ENCODE results near the gene SIX2. TPM values are rescaled to one million over a fixed set of nuclear protein-coding genes. Genes with fewer than 3 reads are reported as not detected.

Gene SIX2
- total RNA-seq, 6 donors from 2014 or later, result 0.61 to 1.3 (median 1.2) TPM; not detected in 3

DNA sequence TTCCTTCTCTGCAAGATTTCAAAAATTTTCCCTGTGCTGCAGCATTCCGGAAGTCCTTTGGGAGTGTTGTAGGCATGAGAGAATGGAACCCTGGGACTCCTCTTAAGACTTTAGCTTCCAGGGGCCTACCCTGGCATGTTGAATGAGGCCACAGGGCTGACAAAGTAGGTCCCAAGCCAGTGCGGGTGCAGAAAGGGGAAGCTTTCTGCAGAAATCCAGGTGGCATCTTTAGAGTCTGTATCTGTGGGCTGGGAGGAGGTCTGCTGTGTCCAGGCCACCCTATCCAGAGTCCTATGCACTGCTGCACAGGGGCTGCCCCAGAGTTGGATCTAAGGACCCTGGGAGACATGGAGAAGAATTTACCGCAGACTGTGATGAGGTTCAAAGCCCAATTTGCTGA lies 1.9 kb upstream of the SIX2 start:
- WGBS, 2 donors, result 56 to 66% methylated on average over 3 of the region's 3 CpGs
- no peak overlapping the region for H3K27ac ChIP-seq
- ATAC-seq (ENCODE audit: low FRiP score in 2 of 2), result no peak
- no peaks in the 10 kb centered on the region for H3K9me3 ChIP-seq
- peaks cover 0 to 86% (median 45%) of the 10 kb centered on the region in 4 donors for H3K27me3 ChIP-seq
- TF ChIP-seq POLR2AphosphoS5 (IDR thresholded peaks at IDR 0.05), result no peak
- TF ChIP-seq POLR2A (IDR thresholded peaks at IDR 0.05), result no peak
- TF ChIP-seq, protein P1, sequence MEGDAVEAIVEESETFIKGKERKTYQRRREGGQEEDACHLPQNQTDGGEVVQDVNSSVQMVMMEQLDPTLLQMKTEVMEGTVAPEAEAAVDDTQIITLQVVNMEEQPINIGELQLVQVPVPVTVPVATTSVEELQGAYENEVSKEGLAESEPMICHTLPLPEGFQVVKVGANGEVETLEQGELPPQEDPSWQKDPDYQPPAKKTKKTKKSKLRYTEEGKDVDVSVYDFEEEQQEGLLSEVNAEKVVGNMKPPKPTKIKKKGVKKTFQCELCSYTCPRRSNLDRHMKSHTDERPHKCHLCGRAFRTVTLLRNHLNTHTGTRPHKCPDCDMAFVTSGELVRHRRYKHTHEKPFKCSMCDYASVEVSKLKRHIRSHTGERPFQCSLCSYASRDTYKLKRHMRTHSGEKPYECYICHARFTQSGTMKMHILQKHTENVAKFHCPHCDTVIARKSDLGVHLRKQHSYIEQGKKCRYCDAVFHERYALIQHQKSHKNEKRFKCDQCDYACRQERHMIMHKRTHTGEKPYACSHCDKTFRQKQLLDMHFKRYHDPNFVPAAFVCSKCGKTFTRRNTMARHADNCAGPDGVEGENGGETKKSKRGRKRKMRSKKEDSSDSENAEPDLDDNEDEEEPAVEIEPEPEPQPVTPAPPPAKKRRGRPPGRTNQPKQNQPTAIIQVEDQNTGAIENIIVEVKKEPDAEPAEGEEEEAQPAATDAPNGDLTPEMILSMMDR (IDR thresholded peaks at IDR 0.05), result no peak
- TF ChIP-seq EP300 (IDR thresholded peaks at IDR 0.05), result no peak
- peaks cover 28 to 52% (median 40%) of the 10 kb centered on the region in 4 donors for H3K4me1 ChIP-seq
- no peaks in the 10 kb centered on the region for H3K36me3 ChIP-seq
- no peak for DNase-seq
- H3K4me3 ChIP-seq, result no peak overlapping the region

DNA sequence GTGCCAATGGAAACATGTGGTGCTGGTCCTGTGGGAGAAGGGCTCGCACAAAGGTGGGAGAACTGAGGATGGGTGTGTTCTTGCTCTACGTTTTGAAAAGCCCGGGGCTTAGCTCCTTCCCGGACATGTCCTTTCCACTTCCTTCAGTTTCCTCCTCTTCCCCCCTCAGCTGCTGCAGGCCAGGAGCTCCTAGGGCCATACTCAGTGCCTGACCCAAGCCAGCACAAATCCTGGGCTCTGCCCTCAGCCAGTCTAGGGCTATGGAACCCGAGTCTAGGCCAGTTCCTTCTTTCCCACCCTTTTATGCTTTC lies 1.4 kb upstream of the SIX2 start:
- Histone ChIP-seq H3K4me3 (peak overlapping the region in 3 of 4 donors; percentile 43 to 50 (median 47)), H3K27me3 (peaks cover 0 to 90% (median 48%) of the 10 kb centered on the region in 4 donors)

DNA sequence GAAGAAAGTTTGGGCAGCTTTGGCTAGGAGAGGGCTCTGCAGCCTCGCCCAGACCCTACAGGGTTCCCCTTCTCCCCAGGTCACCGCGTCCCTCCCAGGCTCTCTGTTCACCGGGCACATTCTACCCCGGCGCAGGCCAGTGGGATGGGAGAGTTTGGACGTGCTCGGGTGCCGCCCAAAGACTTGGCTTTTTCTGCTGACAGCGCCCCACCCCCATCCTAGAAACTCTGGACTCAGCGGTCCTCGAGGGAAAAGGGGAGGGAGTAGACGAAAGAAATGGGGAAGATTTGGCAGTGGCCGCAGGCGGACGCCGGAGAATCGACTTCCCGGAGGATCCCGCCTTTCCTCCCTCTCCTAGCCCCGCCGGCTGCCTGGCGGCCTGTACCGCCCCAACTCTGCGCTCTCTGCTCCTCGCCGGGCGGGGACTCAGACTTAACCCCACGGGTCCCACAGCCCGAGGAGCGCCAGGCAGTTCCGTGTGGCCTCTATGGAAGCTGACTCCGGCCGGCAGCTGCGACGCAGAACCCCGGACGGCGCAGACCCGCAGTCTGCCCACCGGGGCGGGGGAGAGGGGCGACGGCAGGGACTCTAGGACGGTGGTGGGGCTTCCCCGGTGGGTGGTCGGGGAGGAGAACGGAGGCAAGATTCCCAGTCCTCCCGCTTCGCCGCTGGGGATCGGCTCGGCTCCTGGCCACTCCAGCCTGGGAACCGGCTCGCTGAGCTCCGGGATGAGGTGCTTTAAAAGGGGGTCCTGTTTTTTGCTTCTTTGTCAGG lies 863 bp upstream of the SIX2 start:
- H3K4me3 ChIP-seq, result peak overlapping the region in 3 of 4 donors; percentile 43 to 50 (median 47)
- H3K4me1 ChIP-seq, result peaks cover 28 to 58% (median 41%) of the 10 kb centered on the region in 4 donors
- no peaks in the 10 kb centered on the region for H3K9me3 ChIP-seq
- DNase-seq, result peak; percentile 41 to 88
- WGBS, 2 donors, result 2% methylated on average over 31 to 41 of the region's 56 CpGs
- H3K27me3 ChIP-seq, result peaks cover 0 to 90% (median 50%) of the 10 kb centered on the region in 4 donors
- peak overlapping the region in 2 of 4 donors; percentile 9 to 10 for H3K27ac ChIP-seq
- H3K36me3 ChIP-seq, result no peaks in the 10 kb centered on the region
- ATAC-seq (ENCODE audit: low FRiP score in 2 of 2), result peak; percentile 60 to 79
- TF ChIP-seq POLR2A (IDR thresholded peaks at IDR 0.05) (no peak), POLR2AphosphoS5 (IDR thresholded peaks at IDR 0.05) (no peak), EP300 (IDR thresholded peaks at IDR 0.05) (no peak)
- TF ChIP-seq, protein P1 (IDR thresholded peaks at IDR 0.05), result no peak

More for the DNA sequence above, 1.4 kb upstream of the SIX2 start:
- ATAC-seq (ENCODE audit: low FRiP score in 2 of 2) (no peak), DNase-seq (no peak)
- no peaks in the 10 kb centered on the region for H3K9me3 ChIP-seq
- TF ChIP-seq EP300 (IDR thresholded peaks at IDR 0.05) (no peak), POLR2A (IDR thresholded peaks at IDR 0.05) (no peak), POLR2AphosphoS5 (IDR thresholded peaks at IDR 0.05) (no peak)
- TF ChIP-seq, protein P1 (IDR thresholded peaks at IDR 0.05), result no peak
- H3K27ac ChIP-seq, result no peak overlapping the region
- 5 to 22% methylated on average over 5 of the region's 5 CpGs for WGBS, 2 donors
- H3K36me3 ChIP-seq, result no peaks in the 10 kb centered on the region
- peaks cover 28 to 55% (median 40%) of the 10 kb centered on the region in 4 donors for H3K4me1 ChIP-seq

DNA sequence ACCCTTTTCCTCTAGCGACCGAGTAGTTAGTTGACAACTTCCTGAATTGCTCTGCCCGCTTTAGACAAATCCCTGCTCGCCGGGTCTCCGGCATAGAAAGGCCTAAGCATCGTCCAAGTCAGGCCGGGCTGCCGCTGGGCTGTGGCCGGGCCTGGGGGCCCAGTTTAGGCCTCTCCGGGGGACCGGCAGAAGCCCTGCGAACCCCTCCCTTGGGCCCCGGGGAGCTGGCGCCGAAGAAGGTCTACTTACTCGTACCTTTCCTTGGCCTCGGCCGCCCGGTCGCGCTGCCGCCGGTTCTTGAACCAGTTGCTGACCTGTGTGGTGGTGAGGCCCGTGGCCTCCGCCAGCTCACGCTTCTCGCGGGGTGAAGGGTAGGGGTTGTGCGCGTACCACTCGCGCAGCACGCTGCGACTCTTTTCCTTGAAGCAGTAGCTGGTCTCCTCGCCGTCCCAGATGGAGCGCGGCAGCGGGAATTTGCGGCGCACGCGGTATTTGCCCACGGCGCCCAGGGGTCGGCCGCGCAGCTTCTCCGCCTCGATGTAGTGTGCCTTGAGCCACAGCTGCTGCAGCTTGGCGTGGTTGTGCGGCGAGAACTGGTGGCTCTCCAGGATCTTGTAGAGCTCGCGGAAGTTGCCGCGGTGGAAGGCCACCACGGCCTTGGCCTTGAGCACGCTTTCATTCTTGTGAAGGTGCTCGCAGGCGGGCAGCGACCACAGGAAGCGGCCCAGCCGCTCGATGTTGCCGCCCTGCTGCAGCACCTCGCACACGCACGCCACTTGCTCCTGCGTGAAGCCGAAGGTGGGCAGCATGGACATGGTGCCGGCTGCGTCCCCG lies 739 bp downstream of the SIX2 start:
- TF ChIP-seq, protein P1 (IDR thresholded peaks at IDR 0.05), result no peak
- TF ChIP-seq POLR2AphosphoS5 (IDR thresholded peaks at IDR 0.05) (no peak), POLR2A (IDR thresholded peaks at IDR 0.05) (no peak), EP300 (IDR thresholded peaks at IDR 0.05) (no peak)
- DNase-seq (peak in 1 of 2 donors; percentile 90), ATAC-seq (ENCODE audit: low FRiP score in 2 of 2) (no peak)
- peak overlapping the region in 1 of 4 donors; percentile 25 for H3K27ac ChIP-seq
- peaks cover 35 to 64% (median 49%) of the 10 kb centered on the region in 4 donors for H3K4me1 ChIP-seq
- WGBS, 2 donors, result 12 to 15% methylated on average over 32 to 49 of the region's 75 CpGs
- peak overlapping the region in 3 of 4 donors; percentile 43 to 50 (median 47) for H3K4me3 ChIP-seq
- H3K9me3 ChIP-seq, result no peaks in the 10 kb centered on the region
- H3K36me3 ChIP-seq, result no peaks in the 10 kb centered on the region
- H3K27me3 ChIP-seq, result peaks cover 0 to 93% (median 50%) of the 10 kb centered on the region in 4 donors
